ENCODE data around the gene MARVELD1. TPM values are rescaled to one million over a fixed set of nuclear protein-coding genes. Genes with fewer than 3 reads are reported as not detected.

MARVELD1 gene
- total and polyA plus RNA-seq, 3 donors from 2014 or later = 8.7 to 21.9 (median 13.6) TPM

DNA sequence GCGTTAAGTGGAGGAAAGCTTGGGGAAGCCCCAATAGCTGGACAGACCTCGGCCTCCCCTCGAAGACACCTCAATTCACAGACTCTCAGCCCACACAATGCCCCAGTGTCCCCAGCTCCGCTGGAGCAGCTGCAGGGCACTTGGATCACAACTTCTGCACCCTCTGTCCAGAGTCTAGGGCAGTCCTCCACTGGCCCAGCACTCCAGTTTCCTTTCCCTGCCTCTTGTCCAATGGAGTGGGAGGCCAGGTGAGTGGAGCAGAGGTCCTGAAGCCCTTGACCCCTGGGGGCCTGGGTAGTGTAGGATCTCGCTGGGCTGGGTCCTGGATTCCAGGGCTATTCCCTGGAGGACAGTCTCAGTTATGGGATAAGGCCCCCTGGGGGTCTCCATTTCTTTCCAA, 46.4 kb downstream of the MARVELD1 start:
- Histone ChIP-seq H3K27ac (no peak overlapping the region), H3K36me3 (ENCODE audit: low read depth, missing control alignments) (no peaks in the 10 kb centered on the region), H3K27me3 (no peaks in the 10 kb centered on the region), H3K9me3 (no peaks in the 10 kb centered on the region), H3K4me1 (no peaks in the 10 kb centered on the region), H3K4me3 (no peak overlapping the region)
- intact Hi-C loops (cut with DNase I; ENCODE audit: low total_unique reads) = no loop called here
- TF ChIP-seq, protein P1, sequence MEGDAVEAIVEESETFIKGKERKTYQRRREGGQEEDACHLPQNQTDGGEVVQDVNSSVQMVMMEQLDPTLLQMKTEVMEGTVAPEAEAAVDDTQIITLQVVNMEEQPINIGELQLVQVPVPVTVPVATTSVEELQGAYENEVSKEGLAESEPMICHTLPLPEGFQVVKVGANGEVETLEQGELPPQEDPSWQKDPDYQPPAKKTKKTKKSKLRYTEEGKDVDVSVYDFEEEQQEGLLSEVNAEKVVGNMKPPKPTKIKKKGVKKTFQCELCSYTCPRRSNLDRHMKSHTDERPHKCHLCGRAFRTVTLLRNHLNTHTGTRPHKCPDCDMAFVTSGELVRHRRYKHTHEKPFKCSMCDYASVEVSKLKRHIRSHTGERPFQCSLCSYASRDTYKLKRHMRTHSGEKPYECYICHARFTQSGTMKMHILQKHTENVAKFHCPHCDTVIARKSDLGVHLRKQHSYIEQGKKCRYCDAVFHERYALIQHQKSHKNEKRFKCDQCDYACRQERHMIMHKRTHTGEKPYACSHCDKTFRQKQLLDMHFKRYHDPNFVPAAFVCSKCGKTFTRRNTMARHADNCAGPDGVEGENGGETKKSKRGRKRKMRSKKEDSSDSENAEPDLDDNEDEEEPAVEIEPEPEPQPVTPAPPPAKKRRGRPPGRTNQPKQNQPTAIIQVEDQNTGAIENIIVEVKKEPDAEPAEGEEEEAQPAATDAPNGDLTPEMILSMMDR (IDR thresholded peaks at IDR 0.05) = no peak
- TF ChIP-seq POLR2A (IDR thresholded peaks at IDR 0.05) = no peak
- 67 to 85% methylated on average over 5 of the region's 5 CpGs for WGBS, 2 donors
- no peak for DNase-seq

DNA sequence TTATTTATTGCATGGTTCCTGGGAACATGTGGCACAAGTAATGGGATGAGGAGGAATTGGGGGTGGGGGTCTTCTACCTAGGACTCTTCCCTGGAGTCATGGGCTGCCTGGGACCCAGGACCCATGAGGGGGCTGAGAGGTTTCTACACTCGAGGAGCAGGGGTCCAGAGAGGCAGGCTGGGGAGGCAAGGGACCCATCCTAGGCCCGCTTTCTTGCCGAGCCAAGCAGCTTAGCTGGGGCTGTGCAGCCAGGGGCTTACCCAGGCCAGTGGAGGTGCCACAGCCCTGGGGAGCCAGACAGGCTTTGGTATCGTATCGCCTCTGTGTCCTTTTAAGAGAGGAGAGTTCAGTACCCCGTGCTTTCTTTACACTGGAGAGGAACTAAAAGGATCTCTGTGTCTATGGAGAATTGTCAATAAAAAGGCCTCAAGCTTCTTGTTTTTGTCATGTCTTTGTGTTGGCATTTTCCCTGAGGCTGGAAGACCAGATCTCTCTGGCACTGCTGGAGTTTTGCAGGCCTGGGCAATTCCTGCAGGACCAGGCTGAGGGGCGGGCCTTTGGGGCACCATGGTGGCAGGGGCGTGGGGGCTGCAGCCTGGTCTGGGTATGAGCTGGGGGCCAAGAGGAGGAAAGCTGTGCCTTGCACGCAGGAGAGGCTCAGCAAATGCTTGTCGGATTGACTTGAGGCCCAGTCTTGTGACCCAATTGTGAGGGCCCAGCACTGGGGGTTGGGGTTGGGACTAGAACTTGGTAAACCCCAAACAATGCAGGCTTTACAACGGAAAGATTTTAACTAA, 47.1 kb downstream of the MARVELD1 start:
- Histone ChIP-seq H3K36me3 (ENCODE audit: low read depth, missing control alignments) (no peaks in the 10 kb centered on the region), H3K27ac (no peak overlapping the region), H3K4me1 (no peaks in the 10 kb centered on the region), H3K9me3 (no peaks in the 10 kb centered on the region), H3K27me3 (no peaks in the 10 kb centered on the region), H3K4me3 (no peak overlapping the region)
- TF ChIP-seq, protein P1 (IDR thresholded peaks at IDR 0.05) = no peak
- no peak for TF ChIP-seq POLR2A (IDR thresholded peaks at IDR 0.05)
- 90 to 95% methylated on average over 9 to 11 of the region's 11 CpGs for WGBS, 2 donors
- no peak for DNase-seq
- intact Hi-C loops (cut with DNase I; ENCODE audit: low total_unique reads) = no loop called here

DNA sequence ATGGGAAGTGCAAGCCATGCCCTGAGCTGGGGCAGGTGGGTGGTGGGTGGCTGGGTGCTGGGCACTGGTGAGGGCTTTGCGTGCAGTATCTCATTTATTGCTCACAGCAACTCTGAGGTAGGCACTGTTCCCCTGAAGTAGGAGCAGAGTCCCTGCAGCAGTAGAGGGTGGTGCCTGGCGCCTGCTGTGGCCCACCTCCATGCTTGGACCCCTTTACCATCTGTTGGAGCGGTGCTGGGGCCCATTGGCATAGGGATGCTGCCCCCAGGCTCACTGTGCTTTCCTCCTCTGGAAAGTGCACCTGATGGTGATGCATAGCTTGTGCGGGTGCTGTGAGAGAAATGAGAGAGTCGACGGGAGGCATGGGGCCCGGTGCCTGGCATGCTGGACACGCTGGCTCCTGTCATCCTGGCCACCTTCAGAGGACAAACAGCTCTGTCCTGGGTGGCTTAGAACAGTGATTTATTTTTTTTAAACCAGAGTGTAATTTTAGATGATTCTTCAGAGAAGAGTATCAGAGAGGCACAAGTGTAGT, 47.9 kb downstream of the MARVELD1 start:
- no peak for DNase-seq

DNA sequence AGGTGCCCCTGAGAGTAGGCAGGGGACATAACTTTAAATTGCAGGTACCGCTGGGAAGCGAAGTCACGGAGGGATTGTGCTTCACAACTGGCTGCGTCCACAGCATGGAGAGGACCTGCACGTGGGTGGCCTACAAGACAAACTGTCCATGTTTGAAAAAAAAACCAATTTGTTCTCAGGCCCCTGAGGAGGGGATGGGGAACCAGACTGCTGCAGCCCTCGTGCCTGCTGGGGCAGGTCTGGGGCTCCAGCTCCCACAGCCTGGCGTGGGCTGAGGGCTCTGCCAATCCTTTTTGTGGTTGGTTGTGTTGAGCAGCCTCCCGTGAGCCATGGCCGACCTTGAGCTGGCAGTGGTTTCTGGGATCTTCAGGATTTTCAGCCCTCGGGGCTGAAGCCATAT, 48.5 kb downstream of the MARVELD1 start:
- H3K27me3 ChIP-seq = no peaks in the 10 kb centered on the region
- H3K27ac ChIP-seq = no peak overlapping the region
- WGBS, 2 donors = 83 to 94% methylated on average over 9 to 10 of the region's 10 CpGs
- intact Hi-C loops (cut with DNase I; ENCODE audit: low total_unique reads) = no loop called here
- no peak for TF ChIP-seq POLR2A (IDR thresholded peaks at IDR 0.05)
- TF ChIP-seq, protein P1 (IDR thresholded peaks at IDR 0.05) = no peak
- H3K4me1 ChIP-seq = no peaks in the 10 kb centered on the region
- H3K4me3 ChIP-seq = no peak overlapping the region
- DNase-seq = no peak
- no peaks in the 10 kb centered on the region for H3K36me3 ChIP-seq (ENCODE audit: low read depth, missing control alignments)
- no peaks in the 10 kb centered on the region for H3K9me3 ChIP-seq

More for the DNA sequence above, 47.9 kb downstream of the MARVELD1 start:
- Histone ChIP-seq H3K9me3 (no peaks in the 10 kb centered on the region), H3K36me3 (ENCODE audit: low read depth, missing control alignments) (no peaks in the 10 kb centered on the region), H3K27ac (no peak overlapping the region), H3K4me3 (no peak overlapping the region), H3K4me1 (no peaks in the 10 kb centered on the region), H3K27me3 (no peaks in the 10 kb centered on the region)
- TF ChIP-seq POLR2A (IDR thresholded peaks at IDR 0.05) = no peak
- TF ChIP-seq, protein P1 (IDR thresholded peaks at IDR 0.05) = no peak
- 93 to 100% methylated on average over 8 of the region's 8 CpGs for WGBS, 2 donors
- intact Hi-C loops (cut with DNase I; ENCODE audit: low total_unique reads) = no loop called here

All from testis (tissue), 3 donors.